B cell (primary cell): Measurements from ENCODE around the gene TMEM38A. TPM values are rescaled to one million over a fixed set of nuclear protein-coding genes. Genes with fewer than 3 reads are reported as not detected.

ENCODE experiments used
- ATAC-seq: fragments of 200-7000 bp; cut with Tn5 transposase; one replicate; pipeline ENCODE4 v1.10.0; 2021; ENCODE audit warnings: low read depth, mild to moderate bottlenecking, moderate number of reproducible peaks, moderate library complexity
- CTCF ChIA-PET: fragments of 350-600 bp; sonication (Branson Sonifier 250); formaldehyde crosslinking; loops from one replicate; lab custom pipeline; 2021; ENCODE audit warnings: antibody characterized with exemption, inconsistent platforms; lab: Charles Lee
- POLR2A ChIA-PET: fragments of 350-600 bp; sonication (Branson Sonifier 250); formaldehyde crosslinking; loops from one replicate; lab custom pipeline; 2021; ENCODE audit warnings: antibody characterized with exemption; lab: Charles Lee
- DNase-seq: peaks from one replicate; pipeline ENCODE4 v3.0.0; 2013
- H2AFZ ChIP-seq: 2 replicates; pipeline ENCODE4 v1.6.1; 2012; ENCODE audit warnings: mild to moderate bottlenecking, low read depth, low read length; ENCODE audit not compliant: insufficient read depth, poor library complexity, severe bottlenecking
- H3K27ac ChIP-seq, 2 donors: 1 replicate in 1 of 2; 2 replicates in 1 of 2; pipeline ENCODE4 v1.5.1; 2012 to 2013; ENCODE audit warnings: low read length in 2 of 2, mild to moderate bottlenecking in 2 of 2, moderate library complexity in 1 of 2
- H3K27me3 ChIP-seq, 4 experiments: fragments of 200-600 bp in 1 of 4; sonication (generic) in 1 of 4; replicated peaks in 1 of 4; 1 replicate in 2 of 4; 2 replicates in 2 of 4; pipeline versions ENCODE4 v1.6.1 to v1.7.0; 2013 to 2016; ENCODE audit warnings: low read length in 3 of 4, mild to moderate bottlenecking in 2 of 4, mixed read lengths in 1 of 4, moderate library complexity in 1 of 4; ENCODE audit not compliant: insufficient read depth in 4 of 4, control insufficient read depth in 3 of 4; ENCODE audit errors: control extremely low read depth in 1 of 4
- H3K36me3 ChIP-seq, 2 experiments: replicated peaks in 1 of 2; 1 replicate in 1 of 2; 2 replicates in 1 of 2; pipeline versions ENCODE4 v1.6.1 to v1.7.1; 2013; ENCODE audit warnings: low read length in 1 of 2; ENCODE audit not compliant: insufficient read depth in 2 of 2, control insufficient read depth in 1 of 2; ENCODE audit errors: control extremely low read depth in 1 of 2, extremely low read depth in 1 of 2
- H3K4me1 ChIP-seq, 2 donors: fragments of 200-600 bp in 1 of 2; sonication (generic) in 1 of 2; 1 replicate in 1 of 2; 2 replicates in 1 of 2; pipeline versions ENCODE4 v1.5.1 to v1.6.1; 2013 to 2017; ENCODE audit warnings: low read length in 2 of 2; ENCODE audit not compliant: control insufficient read depth in 2 of 2, insufficient read depth in 2 of 2
- H3K4me2 ChIP-seq: replicated peaks from 2 replicates; pipeline ENCODE3; 2012; ENCODE audit warnings: mild to moderate bottlenecking, low read depth, low read length; ENCODE audit not compliant: poor library complexity, severe bottlenecking
- H3K4me3 ChIP-seq, 5 experiments: fragments of 200-600 bp in 1 of 5; sonication (generic) in 1 of 5; 1 replicate in 3 of 5; 2 replicates in 2 of 5; pipeline versions ENCODE4 v1.5.1 to v1.7.0; 2011 to 2016; ENCODE audit warnings: low read length in 4 of 5, mild to moderate bottlenecking in 4 of 5, low read depth in 2 of 5, control low read depth in 1 of 5, moderate library complexity in 1 of 5; ENCODE audit not compliant: insufficient read depth in 1 of 5; ENCODE audit errors: control extremely low read depth in 1 of 5, extremely low read depth in 1 of 5
- H3K79me2 ChIP-seq: fragments of 200-600 bp; sonication (generic); one replicate; pipeline ENCODE4 v1.6.0; 2016; ENCODE audit warnings: low read length; ENCODE audit not compliant: control insufficient read depth, insufficient read depth
- H3K9ac ChIP-seq: fragments of 200-600 bp; sonication (generic); 2 replicates; pipeline ENCODE4 v1.6.1; 2017; ENCODE audit warnings: mild to moderate bottlenecking, low read length, moderate library complexity
- H3K9me3 ChIP-seq, 3 donors: one replicate each; pipeline versions ENCODE4 v1.6.1 to v1.7.1; 2013; ENCODE audit warnings: low read length in 2 of 3; ENCODE audit not compliant: control insufficient read depth in 2 of 3, insufficient read depth in 1 of 3; ENCODE audit errors: control extremely low read depth in 1 of 3
- H4K20me1 ChIP-seq: 2 replicates; pipeline ENCODE4 v1.6.0; 2012; ENCODE audit warnings: mild to moderate bottlenecking, low read length; ENCODE audit not compliant: insufficient read depth, control insufficient read depth, poor library complexity, severe bottlenecking
- H3K27ac Mint-ChIP-seq: one replicate; pipeline ENCODE4 v1.8.0; 2021; ENCODE audit warnings: mixed read lengths
- H3K27me3 Mint-ChIP-seq: one replicate; pipeline ENCODE4 v1.8.0; 2021; ENCODE audit warnings: mixed read lengths
- H3K4me1 Mint-ChIP-seq: one replicate; pipeline ENCODE4 v1.8.0; 2021; ENCODE audit warnings: mixed read lengths
- H3K4me3 Mint-ChIP-seq: one replicate; pipeline ENCODE4 v1.8.0; 2021; ENCODE audit warnings: mixed read lengths
- H3K9me3 Mint-ChIP-seq: one replicate; pipeline ENCODE4 v1.8.0; 2022; ENCODE audit warnings: mixed read lengths; ENCODE audit not compliant: insufficient read depth
- EZH2 ChIP-seq: IDR thresholded peaks from 2 replicates; pipeline ENCODE4 v1.6.1; 2012; ENCODE audit warnings: borderline replicate concordance, low read depth, mild to moderate bottlenecking, moderate library complexity, low read length; ENCODE audit not compliant: insufficient read depth, poor library complexity, severe bottlenecking
- WGBS: methylation state at CpG from one replicate; pipeline ENCODE4 v1.1.5; 2013; ENCODE audit warnings: missing lambda C conversion rate; ENCODE audit not compliant: insufficient coverage; 5-methylcytosine and 5-hydroxymethylcytosine counted together
- intact Hi-C: fragments of 100-400 bp; cut with micrococcal nuclease; formaldehyde crosslinking; loops from one replicate; pipeline ENCODE4 v1.10.0; 2022
- polyA plus RNA-seq: library from polyadenylated mRNA; depleted of rRNA; stranded (reverse); fragments of >200 nt; gene quantifications from 2 replicates; pipeline ENCODE4 v1.2.3, GENCODE V29; 2012
- total RNA-seq, 2 donors: library from RNA; stranded (reverse); fragments of 120-200 nt in 1 of 2; gene quantifications; 1 replicate in 1 of 2; 2 replicates in 1 of 2; pipeline versions ENCODE4 v1.2.3 to v1.2.4, GENCODE V29; 2013 to 2022
- TF ChIP-seq, protein P1 (sequence below): fragments of 200-600 bp; IDR thresholded peaks from one replicate; pipeline ENCODE4 v1.8.0; 2022; ENCODE audit warnings: antibody characterized with exemption, mild to moderate bottlenecking

The TMEM38A gene
- total and polyA plus RNA-seq, 2 donors (not counting 1 experiment from before 2014, with no cell fraction given): 5.7 to 7.1 TPM

DNA sequence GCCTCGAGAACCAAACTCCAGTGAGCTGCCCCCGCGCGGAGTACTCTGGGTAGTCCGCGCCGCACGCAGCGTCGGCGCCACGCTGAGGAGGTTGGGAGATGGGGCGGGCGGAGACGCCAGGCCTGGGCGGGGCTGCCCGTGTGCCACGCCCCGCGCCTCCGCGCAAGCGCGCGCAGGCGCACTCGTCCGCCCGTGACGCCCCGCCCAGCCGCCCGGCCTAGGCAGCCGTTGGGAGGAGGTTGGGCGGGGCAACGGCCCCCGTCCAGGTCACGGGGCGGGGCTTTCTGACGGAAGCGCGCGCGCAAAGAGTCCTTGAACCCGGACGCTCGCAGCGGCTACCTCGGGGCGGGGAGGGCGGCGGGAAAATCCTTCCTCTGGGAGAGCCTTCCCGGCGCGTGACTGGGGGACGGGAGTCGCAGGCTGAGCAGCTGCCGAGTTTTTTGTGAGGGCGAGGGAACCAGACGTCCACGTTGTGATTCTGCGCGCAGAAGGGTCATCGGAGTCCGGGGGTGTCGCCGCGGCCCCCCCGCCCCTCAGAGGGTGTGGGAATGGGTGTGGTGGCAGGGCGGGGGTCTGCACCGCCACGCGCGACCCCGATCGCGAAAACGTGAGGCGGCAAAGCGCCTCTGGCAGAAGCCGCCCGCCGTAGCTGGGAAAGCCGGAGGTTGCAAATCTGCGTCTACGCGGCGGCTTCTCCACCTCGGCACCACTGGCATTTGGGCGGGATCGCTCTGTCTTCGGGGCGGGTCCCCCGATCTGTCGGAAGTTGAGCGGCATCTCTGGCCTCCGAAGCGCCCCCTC is 32.6 kb upstream of the TMEM38A start, which contains the start of gene MED26:
TSS of gene MED26 (minus strand) at position 22 of the 801 bp plus-strand sequence. CDS start 261 bp downstream, outside the sequence.
- CTCF ChIA-PET: interaction anchor here (1.0 to 2.9 kb wide), 8 partner anchors 10 to 44 kb away, joined by 3 to 12 read pairs (median 5); partner anchors contain the start of genes SMIM7 and TMEM38A
- Histone ChIP-seq H4K20me1 (peaks cover 43% of the 10 kb centered on the region), H2AFZ (peak within 1 kb of the TSS; percentile 96)

More for the DNA sequence above, 32.6 kb upstream of the TMEM38A start, which contains the start of gene MED26:
- ATAC-seq (peak; percentile 93), DNase-seq (peak; percentile 97)
- Histone ChIP-seq H3K27ac (peak within 1 kb of the TSS; percentile 87 to 93), H3K9ac (peak within 1 kb of the TSS; percentile 95), H3K9me3 (peaks cover 0 to 4% (median 0%) of the 10 kb centered on the region in 3 donors), H3K4me1 (peaks cover 23 to 27% of the 10 kb centered on the region in 2 donors), H3K27me3 (no peaks in the 10 kb centered on the region), H3K4me2 (peak within 1 kb of the TSS; percentile 100), H3K79me2 (peaks cover 68% of the 10 kb centered on the region), H3K4me3 (peak within 1 kb of the TSS; percentile 18 to 93 (median 87)), H3K36me3 (peaks cover 0 to 40% of the 10 kb centered on the region in 2 experiments)
- Mint-ChIP-seq H3K4me3 (peak within 1 kb of the TSS; percentile 97), H3K4me1 (peaks cover 53% of the 10 kb centered on the region), H3K27me3 (no peaks in the 10 kb centered on the region), H3K9me3 (no peaks in the 10 kb centered on the region), H3K27ac (peak within 1 kb of the TSS; percentile 98)
- TF ChIP-seq, protein P1, sequence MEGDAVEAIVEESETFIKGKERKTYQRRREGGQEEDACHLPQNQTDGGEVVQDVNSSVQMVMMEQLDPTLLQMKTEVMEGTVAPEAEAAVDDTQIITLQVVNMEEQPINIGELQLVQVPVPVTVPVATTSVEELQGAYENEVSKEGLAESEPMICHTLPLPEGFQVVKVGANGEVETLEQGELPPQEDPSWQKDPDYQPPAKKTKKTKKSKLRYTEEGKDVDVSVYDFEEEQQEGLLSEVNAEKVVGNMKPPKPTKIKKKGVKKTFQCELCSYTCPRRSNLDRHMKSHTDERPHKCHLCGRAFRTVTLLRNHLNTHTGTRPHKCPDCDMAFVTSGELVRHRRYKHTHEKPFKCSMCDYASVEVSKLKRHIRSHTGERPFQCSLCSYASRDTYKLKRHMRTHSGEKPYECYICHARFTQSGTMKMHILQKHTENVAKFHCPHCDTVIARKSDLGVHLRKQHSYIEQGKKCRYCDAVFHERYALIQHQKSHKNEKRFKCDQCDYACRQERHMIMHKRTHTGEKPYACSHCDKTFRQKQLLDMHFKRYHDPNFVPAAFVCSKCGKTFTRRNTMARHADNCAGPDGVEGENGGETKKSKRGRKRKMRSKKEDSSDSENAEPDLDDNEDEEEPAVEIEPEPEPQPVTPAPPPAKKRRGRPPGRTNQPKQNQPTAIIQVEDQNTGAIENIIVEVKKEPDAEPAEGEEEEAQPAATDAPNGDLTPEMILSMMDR: no peak
- no peak for TF ChIP-seq EZH2
- POLR2A ChIA-PET: interaction anchor here (0.5 to 3.5 kb wide), 11 partner anchors 10 to 1395 kb away, joined by 3 to 43 read pairs (median 3); partner anchors contain the start of genes SMIM7 and TMEM38A
- intact Hi-C loops: loop anchor here (1.0 kb wide), 5 partner anchors 32 to 132 kb away; partner anchors contain the start of genes C19orf44, CALR3, CHERP and SLC35E1
- under 1% methylated on average over 98 of the region's 98 CpGs for WGBS
